ENCODE measurements around the gene PRR20G.
"Not testable (repeated sequence)": the region's sequence is repeated elsewhere in the genome, so short reads cannot be mapped to it uniquely, and the experiment has no call there.

The PRR20G gene

DNA sequence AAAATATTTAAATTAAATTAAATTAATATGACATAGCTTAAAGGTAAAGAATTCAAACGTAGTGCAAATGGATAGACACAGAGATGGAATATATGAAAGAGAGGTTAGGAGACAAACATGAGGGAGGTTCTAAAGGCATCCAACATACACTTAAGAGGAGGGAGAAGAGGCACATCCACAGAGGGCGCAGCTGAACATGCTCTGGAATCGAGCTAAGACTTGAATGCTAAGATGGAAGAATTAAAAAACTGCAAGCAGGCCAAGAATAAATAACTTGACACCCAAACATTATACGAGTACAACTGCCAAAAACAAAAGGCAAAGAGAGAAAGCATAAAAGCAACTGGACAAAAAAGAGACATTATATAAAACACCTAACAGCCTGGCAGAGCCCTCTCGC lies 9.1 kb upstream of the PRR20G start:
- H3K27me3 ChIP-seq (ENCODE audit: control insufficient read depth, low read length), result 0 out of 2 replicates have a peak, but pooled peaks cover 2% of the 10 kb centered on the region
- TF ChIP-seq, protein P1, sequence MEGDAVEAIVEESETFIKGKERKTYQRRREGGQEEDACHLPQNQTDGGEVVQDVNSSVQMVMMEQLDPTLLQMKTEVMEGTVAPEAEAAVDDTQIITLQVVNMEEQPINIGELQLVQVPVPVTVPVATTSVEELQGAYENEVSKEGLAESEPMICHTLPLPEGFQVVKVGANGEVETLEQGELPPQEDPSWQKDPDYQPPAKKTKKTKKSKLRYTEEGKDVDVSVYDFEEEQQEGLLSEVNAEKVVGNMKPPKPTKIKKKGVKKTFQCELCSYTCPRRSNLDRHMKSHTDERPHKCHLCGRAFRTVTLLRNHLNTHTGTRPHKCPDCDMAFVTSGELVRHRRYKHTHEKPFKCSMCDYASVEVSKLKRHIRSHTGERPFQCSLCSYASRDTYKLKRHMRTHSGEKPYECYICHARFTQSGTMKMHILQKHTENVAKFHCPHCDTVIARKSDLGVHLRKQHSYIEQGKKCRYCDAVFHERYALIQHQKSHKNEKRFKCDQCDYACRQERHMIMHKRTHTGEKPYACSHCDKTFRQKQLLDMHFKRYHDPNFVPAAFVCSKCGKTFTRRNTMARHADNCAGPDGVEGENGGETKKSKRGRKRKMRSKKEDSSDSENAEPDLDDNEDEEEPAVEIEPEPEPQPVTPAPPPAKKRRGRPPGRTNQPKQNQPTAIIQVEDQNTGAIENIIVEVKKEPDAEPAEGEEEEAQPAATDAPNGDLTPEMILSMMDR (IDR thresholded peaks at IDR 0.05; ENCODE audit: low read depth, low read length, poor library complexity, severe bottlenecking), result no peak
- TF ChIP-seq EZH2phosphoT487 (IDR thresholded peaks at IDR 0.05; ENCODE audit: borderline replicate concordance, low read length), result no peak

DNA sequence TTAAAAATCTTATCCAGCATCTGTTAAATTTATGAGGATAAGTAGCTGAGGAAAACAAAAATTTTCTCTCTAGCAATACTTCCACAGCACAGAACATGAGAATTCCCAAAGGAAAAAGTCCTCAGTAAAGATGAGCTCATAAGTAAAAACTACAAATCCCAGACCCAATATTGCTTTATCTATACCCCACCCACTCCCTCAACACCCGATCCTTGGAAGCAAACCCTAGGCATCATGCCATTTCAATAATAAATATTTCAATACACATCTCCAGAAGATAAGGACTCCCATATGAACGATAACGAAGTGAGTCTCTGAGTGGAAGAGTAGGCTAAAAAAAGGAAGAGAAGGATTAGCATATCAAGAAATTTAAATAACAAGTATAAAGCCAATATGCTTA lies 8.3 kb upstream of the PRR20G start:
- Histone ChIP-seq H3K4me3 (ENCODE audit: low read length) (no peak overlapping the region), H3K4me1 (ENCODE audit: control insufficient read depth, low read length) (no peaks in the 10 kb centered on the region), H3K4me2 (ENCODE audit: low read length) (no peak overlapping the region)

More for the DNA sequence above, 9.1 kb upstream of the PRR20G start:
- H3F3A ChIP-seq (ENCODE audit: control insufficient read depth, insufficient read depth), result no peaks in the 10 kb centered on the region
- no peaks in the 10 kb centered on the region for H3K4me1 ChIP-seq (ENCODE audit: control insufficient read depth, low read length)
- no peaks in the 10 kb centered on the region for H3K9me3 ChIP-seq (ENCODE audit: control insufficient read depth, insufficient read depth, low read length)
- no peak overlapping the region for H3K27ac ChIP-seq (ENCODE audit: low read depth, low read length)
- H3K4me3 ChIP-seq (ENCODE audit: low read length), result no peak overlapping the region
- no peaks in the 10 kb centered on the region for H3K36me3 ChIP-seq (ENCODE audit: control insufficient read depth, low read length)
- no peaks in the 10 kb centered on the region for H3K79me2 ChIP-seq (ENCODE audit: control insufficient read depth, low read length)
- no peaks in the 10 kb centered on the region for H4K20me1 ChIP-seq (ENCODE audit: control insufficient read depth, insufficient read depth, low read depth, low read length)
- H3K9me2 ChIP-seq (replicated peaks; ENCODE audit: control insufficient read depth, low read length), result no peaks in the 10 kb centered on the region
- H3K4me2 ChIP-seq (ENCODE audit: low read length), result no peak overlapping the region

DNA sequence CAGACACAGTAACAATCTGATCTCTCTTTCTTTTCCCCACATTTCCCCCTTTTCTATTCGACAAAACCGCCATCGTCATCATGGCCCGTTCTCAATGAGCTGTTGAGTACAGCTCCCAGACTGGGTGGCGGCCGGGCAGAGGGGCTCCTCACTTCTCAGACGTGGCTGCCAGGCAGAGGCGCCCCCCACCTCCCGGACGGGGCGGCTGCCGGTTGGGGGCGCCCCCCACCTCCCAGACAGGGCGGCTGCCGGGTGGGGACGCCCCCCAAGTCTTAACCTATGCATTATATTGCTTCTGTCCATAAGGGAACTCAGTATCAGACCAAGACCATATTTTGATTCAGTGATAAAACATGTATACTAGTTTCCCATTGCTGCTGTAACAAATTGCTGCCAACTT lies 5.8 kb upstream of the PRR20G start:
- not testable (repeated sequence) for H3K4me3 ChIP-seq (ENCODE audit: low read length); H3K27me3 ChIP-seq (ENCODE audit: control insufficient read depth, low read length)

More for the DNA sequence above, 8.3 kb upstream of the PRR20G start:
- H3F3A ChIP-seq (ENCODE audit: control insufficient read depth, insufficient read depth), result no peaks in the 10 kb centered on the region
- H3K27ac ChIP-seq (ENCODE audit: low read depth, low read length), result no peak overlapping the region
- H3K27me3 ChIP-seq (ENCODE audit: control insufficient read depth, low read length), result 0 out of 2 replicates have a peak, but pooled peaks cover 2% of the 10 kb centered on the region
- no peak for TF ChIP-seq EZH2phosphoT487 (IDR thresholded peaks at IDR 0.05; ENCODE audit: borderline replicate concordance, low read length)
- TF ChIP-seq, protein P1 (IDR thresholded peaks at IDR 0.05; ENCODE audit: low read depth, low read length, poor library complexity, severe bottlenecking), result no peak
- H4K20me1 ChIP-seq (ENCODE audit: control insufficient read depth, insufficient read depth, low read depth, low read length), result no peaks in the 10 kb centered on the region
- no peaks in the 10 kb centered on the region for H3K79me2 ChIP-seq (ENCODE audit: control insufficient read depth, low read length)
- no peaks in the 10 kb centered on the region for H3K9me3 ChIP-seq (ENCODE audit: control insufficient read depth, insufficient read depth, low read length)
- no peaks in the 10 kb centered on the region for H3K36me3 ChIP-seq (ENCODE audit: control insufficient read depth, low read length)
- H3K9me2 ChIP-seq (replicated peaks; ENCODE audit: control insufficient read depth, low read length), result no peaks in the 10 kb centered on the region

DNA sequence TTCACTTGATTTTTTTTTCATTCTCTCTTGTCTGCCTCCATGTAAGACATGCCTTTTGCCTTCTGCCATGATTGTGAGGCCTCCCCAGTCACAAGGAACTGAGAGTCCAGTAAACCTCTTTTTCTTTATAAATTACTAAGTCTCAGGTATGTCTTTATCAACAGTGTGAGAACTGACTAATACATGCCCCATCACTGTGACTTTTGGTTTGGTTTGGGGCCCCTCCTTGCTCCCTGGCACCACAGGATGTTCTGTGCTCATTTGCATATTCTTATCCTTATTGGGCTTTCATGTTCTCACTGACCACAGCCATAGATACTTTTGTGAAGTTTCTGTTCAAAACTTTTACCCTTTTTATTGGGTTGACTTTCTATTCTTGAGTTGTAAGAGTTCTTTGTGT lies 3.8 kb upstream of the PRR20G start:
- Histone ChIP-seq H4K20me1 (ENCODE audit: control insufficient read depth, insufficient read depth, low read depth, low read length) (no peaks in the 10 kb centered on the region), H3K4me2 (ENCODE audit: low read length) (no peak overlapping the region), H3K9me2 (replicated peaks; ENCODE audit: control insufficient read depth, low read length) (no peaks in the 10 kb centered on the region), H3K36me3 (ENCODE audit: control insufficient read depth, low read length) (no peaks in the 10 kb centered on the region), H3K4me1 (ENCODE audit: control insufficient read depth, low read length) (no peaks in the 10 kb centered on the region), H3K27me3 (ENCODE audit: control insufficient read depth, low read length) (0 out of 2 replicates have a peak, but pooled peaks cover 2% of the 10 kb centered on the region), H3K9me3 (ENCODE audit: control insufficient read depth, insufficient read depth, low read length) (no peaks in the 10 kb centered on the region), H3K4me3 (ENCODE audit: low read length) (no peak overlapping the region), H3F3A (ENCODE audit: control insufficient read depth, insufficient read depth) (no peaks in the 10 kb centered on the region), H3K27ac (ENCODE audit: low read depth, low read length) (no peak overlapping the region), H3K79me2 (ENCODE audit: control insufficient read depth, low read length) (no peaks in the 10 kb centered on the region)
- TF ChIP-seq, protein P1 (IDR thresholded peaks at IDR 0.05; ENCODE audit: low read depth, low read length, poor library complexity, severe bottlenecking), result no peak
- no peak for TF ChIP-seq EZH2phosphoT487 (IDR thresholded peaks at IDR 0.05; ENCODE audit: borderline replicate concordance, low read length)

More for the DNA sequence above, 5.8 kb upstream of the PRR20G start:
- H3F3A ChIP-seq (ENCODE audit: control insufficient read depth, insufficient read depth); H3K4me1 ChIP-seq (ENCODE audit: control insufficient read depth, low read length); H3K27ac ChIP-seq (ENCODE audit: low read depth, low read length); H3K9me2 ChIP-seq (replicated peaks; ENCODE audit: control insufficient read depth, low read length); H4K20me1 ChIP-seq (ENCODE audit: control insufficient read depth, insufficient read depth, low read depth, low read length); H3K36me3 ChIP-seq (ENCODE audit: control insufficient read depth, low read length); H3K4me2 ChIP-seq (ENCODE audit: low read length); H3K9me3 ChIP-seq (ENCODE audit: control insufficient read depth, insufficient read depth, low read length); H3K79me2 ChIP-seq (ENCODE audit: control insufficient read depth, low read length): not testable (repeated sequence)
